GM20000 (cell line): ENCODE data around the gene ZNF780A.
"Not testable (repeated sequence)": the region's sequence is repeated elsewhere in the genome, so short reads cannot be mapped to it uniquely, and the experiment has no call there.

Source experiments
- DNase-seq: peaks from one replicate; pipeline ENCODE4 v3.0.0; 2012; ENCODE audit warnings: low spot score
- CTCF ChIP-seq: IDR thresholded peaks from 2 replicates; pipeline ENCODE4 v1.5.1; 2012; ENCODE audit warnings: mild to moderate bottlenecking, control low read depth; ENCODE audit errors: extremely low read depth, missing control alignments

Gene ZNF780A

GRCh38 chr19:40128991-40129390 is 38.2 kb upstream of the ZNF780A start:
- no peak for DNase-seq
- TF ChIP-seq CTCF: no peak

- DNase-seq: no peak
- no peak for TF ChIP-seq CTCF
Measured at GRCh38 chr19:40119380-40119779, 28.6 kb upstream of the ZNF780A start.

GRCh38 chr19:40118638-40119037 is 27.9 kb upstream of the ZNF780A start:
- not testable (repeated sequence) for DNase-seq

GRCh38 chr19:40116075-40116474 is 25.3 kb upstream of the ZNF780A start:
- TF ChIP-seq CTCF: no peak
- no peak for DNase-seq

- DNase-seq: not testable (repeated sequence)
Measured at GRCh38 chr19:40114119-40114518, 23.4 kb upstream of the ZNF780A start.

GRCh38 chr19:40112271-40112670 is 21.5 kb upstream of the ZNF780A start:
- not testable (repeated sequence) for DNase-seq

GRCh38 chr19:40110570-40110969 is 19.8 kb upstream of the ZNF780A start:
- DNase-seq: no peak
- no peak for TF ChIP-seq CTCF

GRCh38 chr19:40104754-40105153 is 14.0 kb upstream of the ZNF780A start:
- DNase-seq: no peak
- TF ChIP-seq CTCF: no peak

GRCh38 chr19:40103600-40103999 is 12.9 kb upstream of the ZNF780A start:
- TF ChIP-seq CTCF: no peak
- DNase-seq: no peak
